ENCODE results near the gene ST3GAL4. TPM values are rescaled to one million over a fixed set of nuclear protein-coding genes. Genes with fewer than 3 reads are reported as not detected.

Gene ST3GAL4
- total RNA-seq, 1 experiment from 2014 or later = 13.1 TPM

DNA sequence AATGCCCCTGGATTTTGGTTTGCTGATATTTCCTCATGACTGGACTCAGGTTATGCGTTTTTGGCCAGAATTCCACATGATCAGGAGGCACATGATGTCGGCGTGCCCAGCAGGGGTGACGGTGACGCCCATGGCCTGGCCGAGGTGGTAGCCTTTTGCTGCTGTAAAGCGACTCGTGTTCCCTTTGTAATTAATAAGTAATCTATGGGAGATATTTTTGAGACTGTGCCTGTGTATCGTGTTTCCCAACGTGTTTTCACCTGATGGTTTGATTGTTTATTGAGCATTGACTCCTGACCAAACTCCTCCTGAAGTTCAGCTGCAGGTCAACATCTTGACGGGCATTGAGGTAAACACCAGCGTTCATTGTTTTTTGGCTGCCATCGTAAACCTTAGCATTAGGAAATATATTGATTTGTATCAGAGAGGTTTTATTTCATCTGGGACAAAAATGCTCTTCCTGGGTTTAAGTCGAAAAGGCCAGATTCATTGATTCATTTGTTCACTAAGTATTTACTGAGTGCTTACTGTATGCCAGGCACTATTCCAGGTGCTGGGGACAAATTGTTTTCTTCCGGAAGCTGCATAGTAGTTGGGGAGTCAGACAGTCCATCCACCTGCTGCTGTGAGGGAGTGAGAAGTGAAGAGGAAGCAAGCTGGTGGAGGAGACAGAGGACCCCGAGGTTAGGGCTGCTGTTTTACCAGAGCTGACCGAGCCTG is 28.0 kb upstream of the ST3GAL4 start:
- BruUV-seq (replicated peaks) = no TSS peak
- no peak for TF ChIP-seq SRF (IDR thresholded peaks at IDR 0.05; ENCODE audit: low read depth)
- TF ChIP-seq TCF7L2 (IDR thresholded peaks at IDR 0.05; ENCODE audit: borderline replicate concordance, extremely low read depth, insufficient read depth, insufficient read length) = no peak
- TF ChIP-seq RAD21 (IDR thresholded peaks at IDR 0.05; ENCODE audit: low read depth) = no peak
- TF ChIP-seq EZH2 (IDR thresholded peaks at IDR 0.05) = no peak
- TF ChIP-seq JUND (IDR thresholded peaks at IDR 0.05) = no peak
- no peak for TF ChIP-seq CBX3 (IDR thresholded peaks at IDR 0.05; ENCODE audit: low read depth)
- TF ChIP-seq POLR2A (IDR thresholded peaks at IDR 0.05; ENCODE audit: borderline replicate concordance, extremely low read depth, insufficient read depth, insufficient read length) = no peak
- TF ChIP-seq SP1 (IDR thresholded peaks at IDR 0.05; ENCODE audit: low read depth) = no peak
- no peak for TF ChIP-seq EGR1 (IDR thresholded peaks at IDR 0.05; ENCODE audit: low read depth)
- TF ChIP-seq EZH2phosphoT487 (IDR thresholded peaks at IDR 0.05; ENCODE audit: borderline replicate concordance) = no peak
- TF ChIP-seq CTCF (IDR thresholded peaks at IDR 0.05 in 2 of 3, conservative IDR thresholded peaks at IDR 0.05 in 1 of 3; ENCODE audit: borderline replicate concordance in 1 of 3, insufficient read depth in 1 of 3, low read depth in 2 of 3, low read length in 2 of 3) = no peak
- no peak for TF ChIP-seq ZFX (IDR thresholded peaks at IDR 0.05)
- TF ChIP-seq YY1 (IDR thresholded peaks at IDR 0.05; ENCODE audit: extremely low read depth, insufficient replicate concordance, low read depth, low read length) = no peak
- H2AFZ ChIP-seq (ENCODE audit: low read depth, low read length, poor library complexity, severe bottlenecking) = no peak overlapping the region
- H4K20me1 ChIP-seq (ENCODE audit: insufficient read depth) = no peaks in the 10 kb centered on the region
- no peak overlapping the region for H3K9ac ChIP-seq (ENCODE audit: low read length)
- H3K36me3 ChIP-seq (ENCODE audit: control insufficient read depth in 1 of 2, insufficient read depth in 2 of 2, low read length in 2 of 2) = no peaks in the 10 kb centered on the region
- H3K4me3 ChIP-seq (replicated peaks in 1 of 2; ENCODE audit: low read depth in 1 of 2, low read length in 2 of 2) = no peak overlapping the region
- no peak for DNase-seq (ENCODE audit: low read depth, low spot score)
- H3K9me2 ChIP-seq (ENCODE audit: insufficient read depth) = no peaks in the 10 kb centered on the region
- H3K9me3 ChIP-seq (ENCODE audit: control insufficient read depth in 1 of 2, insufficient read depth in 1 of 2, low read depth in 1 of 2, low read length in 2 of 2) = no peaks in the 10 kb centered on the region
- ChIA-PET RAD21 (ENCODE audit: low non-redundant PET in 1 of 2, low total read pairs in 2 of 2, uncharacterized antibody in 2 of 2, unreplicated experiment in 2 of 2) (no interaction called here), POLR2A (no interaction called here), CTCF (no interaction called here)
- H3K27ac ChIP-seq (ENCODE audit: low read depth, low read length) = no peak overlapping the region
- no peak for ATAC-seq
- no peaks in the 10 kb centered on the region for H3K79me2 ChIP-seq (ENCODE audit: insufficient read depth, low read length)
- no peak overlapping the region for H3K4me2 ChIP-seq (ENCODE audit: low read length)
- no peaks in the 10 kb centered on the region for H3K27me3 ChIP-seq (ENCODE audit: insufficient read depth, low read length)
- peaks cover 0 to 8% of the 10 kb centered on the region in 2 experiments; a peak in 2 of 4 replicates for H3K4me1 ChIP-seq (ENCODE audit: control insufficient read depth in 1 of 2, insufficient read depth in 2 of 2, low read length in 2 of 2)
- intact Hi-C loops (cut with micrococcal nuclease) = no loop called here

Data from HCT116 (cell line).